ENCODE measurements around the gene C10orf95. TPM values are rescaled to one million over a fixed set of nuclear protein-coding genes. Genes with fewer than 3 reads are reported as not detected.

C10orf95 gene
- total and polyA plus RNA-seq, 2 donors (not counting 1 experiment from before 2014, with no cell fraction given), result 0.17 TPM; not detected in 1

DNA sequence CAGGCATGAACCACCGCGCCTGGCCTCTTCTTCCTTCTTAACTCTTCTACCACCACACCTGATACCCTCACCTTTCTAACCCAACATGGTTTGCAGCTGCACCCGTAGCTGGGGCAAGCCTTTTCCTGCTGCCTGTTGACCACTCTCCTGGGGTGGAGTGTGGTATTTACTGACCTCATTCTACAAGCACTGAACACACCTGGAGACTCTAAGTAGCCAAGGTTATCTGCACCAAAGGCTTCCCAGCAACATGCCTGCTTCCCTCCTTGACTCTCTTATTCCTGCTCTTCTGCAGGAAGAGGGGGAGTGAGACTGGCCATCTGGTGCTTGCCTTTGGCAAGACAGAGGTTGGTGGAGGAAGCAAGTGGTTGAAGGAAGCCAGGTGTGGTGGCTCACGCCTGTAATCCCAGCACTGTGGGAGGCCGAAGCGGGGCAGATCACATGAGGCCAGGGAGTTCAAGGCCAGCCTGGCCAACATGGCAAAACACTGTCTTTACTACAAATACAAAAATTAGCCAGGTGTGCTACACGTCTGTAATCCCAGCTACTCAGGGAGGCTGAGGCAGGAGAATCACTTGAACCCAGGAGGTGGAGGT lies 41.1 kb upstream of the C10orf95 start:
- Histone ChIP-seq H2AFZ (ENCODE audit: low read length) (no peak overlapping the region), H3K4me2 (ENCODE audit: extremely low read depth, insufficient read depth, low read length) (no peak overlapping the region), H3K4me3 (replicated peaks in 1 of 4; ENCODE audit: control extremely low read depth in 1 of 4, insufficient read depth in 1 of 4, low read depth in 3 of 4, low read length in 4 of 4) (no peak overlapping the region), H3K9ac (ENCODE audit: insufficient read depth, low read length) (no peak overlapping the region), H3K4me1 (ENCODE audit: control insufficient read depth, extremely low read depth, insufficient read depth, low read length) (no peaks in the 10 kb centered on the region), H3K79me2 (ENCODE audit: control insufficient read depth, insufficient read depth, low read length) (peaks cover 56% of the 10 kb centered on the region), H3K36me3 (ENCODE audit: control insufficient read depth, insufficient read depth, low read length) (peaks cover 13% of the 10 kb centered on the region), H3K27me3 (ENCODE audit: control insufficient read depth, insufficient read depth, low read length) (no peaks in the 10 kb centered on the region), H4K20me1 (ENCODE audit: control insufficient read depth, extremely low read depth, insufficient read depth, low read length) (peaks cover 6% of the 10 kb centered on the region), H3K27ac (ENCODE audit: insufficient read depth, low read length) (no peak overlapping the region), H3K9me3 (ENCODE audit: control insufficient read depth, insufficient read depth, low read depth, low read length) (no peaks in the 10 kb centered on the region)
- TF ChIP-seq, protein P1, sequence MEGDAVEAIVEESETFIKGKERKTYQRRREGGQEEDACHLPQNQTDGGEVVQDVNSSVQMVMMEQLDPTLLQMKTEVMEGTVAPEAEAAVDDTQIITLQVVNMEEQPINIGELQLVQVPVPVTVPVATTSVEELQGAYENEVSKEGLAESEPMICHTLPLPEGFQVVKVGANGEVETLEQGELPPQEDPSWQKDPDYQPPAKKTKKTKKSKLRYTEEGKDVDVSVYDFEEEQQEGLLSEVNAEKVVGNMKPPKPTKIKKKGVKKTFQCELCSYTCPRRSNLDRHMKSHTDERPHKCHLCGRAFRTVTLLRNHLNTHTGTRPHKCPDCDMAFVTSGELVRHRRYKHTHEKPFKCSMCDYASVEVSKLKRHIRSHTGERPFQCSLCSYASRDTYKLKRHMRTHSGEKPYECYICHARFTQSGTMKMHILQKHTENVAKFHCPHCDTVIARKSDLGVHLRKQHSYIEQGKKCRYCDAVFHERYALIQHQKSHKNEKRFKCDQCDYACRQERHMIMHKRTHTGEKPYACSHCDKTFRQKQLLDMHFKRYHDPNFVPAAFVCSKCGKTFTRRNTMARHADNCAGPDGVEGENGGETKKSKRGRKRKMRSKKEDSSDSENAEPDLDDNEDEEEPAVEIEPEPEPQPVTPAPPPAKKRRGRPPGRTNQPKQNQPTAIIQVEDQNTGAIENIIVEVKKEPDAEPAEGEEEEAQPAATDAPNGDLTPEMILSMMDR (conservative IDR thresholded peaks at IDR 0.05 in 1 of 2, IDR thresholded peaks at IDR 0.05 in 1 of 2; ENCODE audit: low read depth in 1 of 2, low read length in 2 of 2), result no peak
- TF ChIP-seq EZH2 (IDR thresholded peaks at IDR 0.05; ENCODE audit: low read length, missing control alignments), result no peak
- DNase-seq (ENCODE audit: low read depth in 2 of 2), result no peak

DNA sequence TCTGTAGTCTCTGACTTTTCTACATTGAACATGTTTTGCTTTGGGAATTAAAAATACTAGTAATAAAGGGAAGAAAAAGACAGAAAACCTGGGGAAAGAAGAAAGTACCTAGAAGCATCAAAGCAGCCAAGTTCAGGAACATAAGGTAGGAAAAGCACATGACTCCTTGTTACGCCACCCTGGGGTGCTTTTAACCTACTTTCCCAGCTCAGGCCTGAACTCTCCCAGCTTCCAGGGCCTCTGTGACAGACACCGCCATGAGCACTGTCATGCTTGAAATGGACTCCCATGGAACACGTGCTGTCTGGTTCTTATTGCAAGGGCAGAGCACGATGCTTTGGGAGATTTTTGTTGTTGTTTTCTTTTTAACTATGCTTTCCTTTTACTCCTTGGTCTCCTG lies 39.8 kb upstream of the C10orf95 start:
- Histone ChIP-seq H3K27ac (ENCODE audit: insufficient read depth, low read length) (no peak overlapping the region), H3K36me3 (ENCODE audit: control insufficient read depth, insufficient read depth, low read length) (peaks cover 13% of the 10 kb centered on the region), H2AFZ (ENCODE audit: low read length) (no peak overlapping the region), H3K27me3 (ENCODE audit: control insufficient read depth, insufficient read depth, low read length) (no peaks in the 10 kb centered on the region), H3K9ac (ENCODE audit: insufficient read depth, low read length) (no peak overlapping the region), H3K4me2 (ENCODE audit: extremely low read depth, insufficient read depth, low read length) (no peak overlapping the region), H3K4me1 (ENCODE audit: control insufficient read depth, extremely low read depth, insufficient read depth, low read length) (no peaks in the 10 kb centered on the region), H3K79me2 (ENCODE audit: control insufficient read depth, insufficient read depth, low read length) (peaks cover 43% of the 10 kb centered on the region), H3K9me3 (ENCODE audit: control insufficient read depth, insufficient read depth, low read depth, low read length) (no peaks in the 10 kb centered on the region), H4K20me1 (ENCODE audit: control insufficient read depth, extremely low read depth, insufficient read depth, low read length) (peaks cover 2% of the 10 kb centered on the region), H3K4me3 (replicated peaks in 1 of 4; ENCODE audit: control extremely low read depth in 1 of 4, insufficient read depth in 1 of 4, low read depth in 3 of 4, low read length in 4 of 4) (no peak overlapping the region)
- DNase-seq (ENCODE audit: low read depth in 2 of 2), result no peak
- TF ChIP-seq, protein P1 (conservative IDR thresholded peaks at IDR 0.05 in 1 of 2, IDR thresholded peaks at IDR 0.05 in 1 of 2; ENCODE audit: low read depth in 1 of 2, low read length in 2 of 2), result no peak
- no peak for TF ChIP-seq EZH2 (IDR thresholded peaks at IDR 0.05; ENCODE audit: low read length, missing control alignments)

DNA sequence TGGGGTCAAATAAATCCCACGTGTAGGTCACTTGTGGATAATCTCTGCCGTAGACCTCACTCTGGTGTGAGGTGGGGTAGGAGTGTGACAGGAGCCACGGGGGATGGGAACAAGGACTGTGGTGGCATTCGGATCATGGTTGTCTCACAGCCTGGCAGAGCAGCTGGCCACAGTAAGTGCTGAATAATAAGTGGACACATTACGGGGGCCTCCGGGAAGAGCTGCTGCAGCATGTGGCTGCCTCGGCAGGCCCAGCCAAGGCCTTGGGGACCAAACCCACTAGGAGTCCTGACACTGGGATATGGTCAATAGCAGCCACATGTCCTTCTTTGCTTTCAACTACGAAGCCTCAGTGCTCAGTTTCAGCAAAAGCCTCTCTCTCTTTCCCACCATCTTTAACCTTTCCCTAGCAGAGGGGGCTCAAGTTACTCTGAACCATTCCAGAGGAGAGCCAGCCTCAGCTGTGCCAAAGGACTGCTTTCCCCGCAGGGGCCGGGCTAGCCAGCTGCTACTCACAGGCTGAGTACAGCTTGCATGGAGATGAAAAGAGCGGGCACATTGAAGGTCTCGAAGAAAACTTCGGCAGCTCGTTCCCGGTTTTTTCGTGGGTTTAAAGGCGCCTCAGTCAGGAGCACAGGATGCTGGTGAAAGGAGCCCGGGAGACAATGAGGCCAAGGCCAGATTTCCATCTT lies 33.9 kb upstream of the C10orf95 start:
- H3K9ac ChIP-seq (ENCODE audit: insufficient read depth, low read length), result no peak overlapping the region
- no peaks in the 10 kb centered on the region for H3K9me3 ChIP-seq (ENCODE audit: control insufficient read depth, insufficient read depth, low read depth, low read length)
- TF ChIP-seq, protein P1 (conservative IDR thresholded peaks at IDR 0.05 in 1 of 2, IDR thresholded peaks at IDR 0.05 in 1 of 2; ENCODE audit: low read depth in 1 of 2, low read length in 2 of 2), result no peak
- TF ChIP-seq EZH2 (IDR thresholded peaks at IDR 0.05; ENCODE audit: low read length, missing control alignments), result no peak
- H4K20me1 ChIP-seq (ENCODE audit: control insufficient read depth, extremely low read depth, insufficient read depth, low read length), result no peaks in the 10 kb centered on the region
- H3K36me3 ChIP-seq (ENCODE audit: control insufficient read depth, insufficient read depth, low read length), result peaks cover 34% of the 10 kb centered on the region
- no peak overlapping the region for H3K27ac ChIP-seq (ENCODE audit: insufficient read depth, low read length)
- H2AFZ ChIP-seq (ENCODE audit: low read length), result no peak overlapping the region
- H3K4me2 ChIP-seq (ENCODE audit: extremely low read depth, insufficient read depth, low read length), result no peak overlapping the region
- H3K79me2 ChIP-seq (ENCODE audit: control insufficient read depth, insufficient read depth, low read length), result no peaks in the 10 kb centered on the region
- no peak overlapping the region for H3K4me3 ChIP-seq (replicated peaks in 1 of 4; ENCODE audit: control extremely low read depth in 1 of 4, insufficient read depth in 1 of 4, low read depth in 3 of 4, low read length in 4 of 4)
- no peaks in the 10 kb centered on the region for H3K27me3 ChIP-seq (ENCODE audit: control insufficient read depth, insufficient read depth, low read length)
- no peak for DNase-seq (ENCODE audit: low read depth in 2 of 2)
- H3K4me1 ChIP-seq (ENCODE audit: control insufficient read depth, extremely low read depth, insufficient read depth, low read length), result no peaks in the 10 kb centered on the region
